ENCODE data around the gene TSHR.

Gene TSHR

DNA sequence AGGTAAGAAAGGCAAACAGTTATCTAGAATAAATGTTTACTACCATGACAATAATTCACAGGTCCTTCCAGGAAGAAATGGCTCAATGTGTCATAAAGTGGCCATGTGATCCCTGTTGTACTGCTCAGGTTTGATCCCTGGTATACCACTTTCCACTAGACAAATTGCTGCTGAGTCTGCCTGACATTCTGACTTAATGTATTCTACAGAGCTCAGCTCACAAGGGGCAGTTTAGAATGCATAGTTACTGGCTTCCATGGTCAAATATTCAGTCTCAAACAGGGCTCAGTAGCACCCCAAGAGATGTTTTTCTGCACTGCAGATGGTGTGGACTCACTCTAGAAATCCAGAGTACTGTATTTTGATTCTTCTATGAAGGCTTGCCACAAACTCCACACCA lies 21.8 kb downstream of the TSHR start:
- no peaks in the 10 kb centered on the region for H3K9me3 ChIP-seq
- no peak overlapping the region for H3K4me3 ChIP-seq
- TF ChIP-seq, protein P1, sequence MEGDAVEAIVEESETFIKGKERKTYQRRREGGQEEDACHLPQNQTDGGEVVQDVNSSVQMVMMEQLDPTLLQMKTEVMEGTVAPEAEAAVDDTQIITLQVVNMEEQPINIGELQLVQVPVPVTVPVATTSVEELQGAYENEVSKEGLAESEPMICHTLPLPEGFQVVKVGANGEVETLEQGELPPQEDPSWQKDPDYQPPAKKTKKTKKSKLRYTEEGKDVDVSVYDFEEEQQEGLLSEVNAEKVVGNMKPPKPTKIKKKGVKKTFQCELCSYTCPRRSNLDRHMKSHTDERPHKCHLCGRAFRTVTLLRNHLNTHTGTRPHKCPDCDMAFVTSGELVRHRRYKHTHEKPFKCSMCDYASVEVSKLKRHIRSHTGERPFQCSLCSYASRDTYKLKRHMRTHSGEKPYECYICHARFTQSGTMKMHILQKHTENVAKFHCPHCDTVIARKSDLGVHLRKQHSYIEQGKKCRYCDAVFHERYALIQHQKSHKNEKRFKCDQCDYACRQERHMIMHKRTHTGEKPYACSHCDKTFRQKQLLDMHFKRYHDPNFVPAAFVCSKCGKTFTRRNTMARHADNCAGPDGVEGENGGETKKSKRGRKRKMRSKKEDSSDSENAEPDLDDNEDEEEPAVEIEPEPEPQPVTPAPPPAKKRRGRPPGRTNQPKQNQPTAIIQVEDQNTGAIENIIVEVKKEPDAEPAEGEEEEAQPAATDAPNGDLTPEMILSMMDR (IDR thresholded peaks at IDR 0.05), result no peak

DNA sequence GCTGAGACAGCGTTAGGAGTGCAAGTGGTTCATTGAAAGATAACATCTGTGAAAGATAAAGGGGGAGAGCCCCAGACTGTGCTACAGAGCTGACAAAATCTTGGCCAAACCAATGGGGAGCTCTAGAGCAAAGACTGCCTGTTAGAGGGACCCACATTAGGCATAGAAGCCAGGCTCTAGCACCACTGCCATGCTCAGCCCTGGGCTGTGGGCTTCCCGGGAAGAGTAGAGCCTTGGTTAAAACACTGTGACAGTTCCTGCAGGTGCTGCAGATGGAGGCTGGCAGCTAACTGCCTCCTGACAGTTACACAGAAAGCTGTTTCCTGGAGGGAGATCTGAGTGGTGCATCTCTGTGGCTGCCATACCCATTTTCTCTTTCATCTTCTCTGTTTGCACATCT lies 23.0 kb downstream of the TSHR start:
- H3K4me3 ChIP-seq, result no peak overlapping the region
- no peaks in the 10 kb centered on the region for H3K36me3 ChIP-seq
- no peaks in the 10 kb centered on the region for H3K9me3 ChIP-seq
- TF ChIP-seq, protein P1 (IDR thresholded peaks at IDR 0.05), result no peak
- intact Hi-C loops (cut with DNase I; ENCODE audit: low total_unique reads), result no loop called here
- H3K27ac ChIP-seq, result no peak overlapping the region
- no peak for DNase-seq
- peaks cover 0 to 59% (median 19%) of the 10 kb centered on the region in 4 donors for H3K4me1 ChIP-seq
- H3K27me3 ChIP-seq, result no peaks in the 10 kb centered on the region

More for the DNA sequence above, 21.8 kb downstream of the TSHR start:
- intact Hi-C loops (cut with DNase I; ENCODE audit: low total_unique reads), result no loop called here
- H3K36me3 ChIP-seq, result no peaks in the 10 kb centered on the region
- no peaks in the 10 kb centered on the region for H3K27me3 ChIP-seq
- DNase-seq, result no peak
- no peak overlapping the region for H3K27ac ChIP-seq
- H3K4me1 ChIP-seq, result peaks cover 0 to 62% (median 20%) of the 10 kb centered on the region in 4 donors

DNA sequence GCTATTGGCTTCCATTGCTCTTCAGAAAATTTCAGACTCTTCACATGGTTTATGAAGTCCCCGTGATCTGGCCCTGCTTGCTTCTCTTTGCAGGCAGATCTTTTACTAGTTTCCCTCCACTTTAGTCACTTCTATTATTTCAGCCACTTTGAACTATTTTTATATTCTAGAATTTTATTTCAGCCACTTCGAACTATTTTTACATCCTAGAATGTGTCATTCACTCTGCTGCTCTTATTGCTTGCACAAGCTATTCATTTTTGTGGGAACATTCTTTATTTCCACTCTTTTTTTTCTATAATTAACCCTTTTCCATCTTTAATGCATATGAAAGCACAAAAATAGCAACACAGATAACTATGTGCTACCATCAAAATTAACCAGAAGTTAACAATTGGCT lies 24.5 kb downstream of the TSHR start:
- Histone ChIP-seq H3K27me3 (no peaks in the 10 kb centered on the region), H3K9me3 (no peaks in the 10 kb centered on the region), H3K4me1 (peaks cover 0 to 43% (median 9%) of the 10 kb centered on the region in 4 donors), H3K27ac (no peak overlapping the region), H3K36me3 (no peaks in the 10 kb centered on the region), H3K4me3 (no peak overlapping the region)
- TF ChIP-seq, protein P1 (IDR thresholded peaks at IDR 0.05), result no peak
- intact Hi-C loops (cut with DNase I; ENCODE audit: low total_unique reads), result no loop called here
- no peak for DNase-seq

DNA sequence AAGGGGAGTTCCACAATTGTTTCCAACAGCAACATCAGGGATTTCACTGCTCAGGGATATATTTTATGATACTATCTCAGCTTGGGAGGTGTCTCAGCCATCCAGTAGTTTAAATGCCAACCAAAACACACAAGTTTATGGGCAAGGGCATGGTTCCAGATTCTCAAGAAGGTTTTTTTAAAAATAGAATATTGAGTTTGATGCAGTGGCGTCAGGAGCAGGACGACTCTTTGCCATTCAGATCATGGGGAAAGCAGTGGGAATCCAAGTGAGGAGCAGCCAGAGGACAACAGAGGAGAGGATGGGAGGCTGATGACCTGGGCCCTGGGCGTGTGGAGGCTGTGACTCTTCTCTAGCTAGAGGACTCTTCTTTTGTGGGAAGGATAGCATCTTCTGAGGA lies 25.7 kb downstream of the TSHR start:
- Histone ChIP-seq H3K27ac (peak overlapping the region in 1 of 2 donors; percentile 52), H3K27me3 (no peaks in the 10 kb centered on the region), H3K4me3 (no peak overlapping the region), H3K9me3 (no peaks in the 10 kb centered on the region), H3K4me1 (peaks cover 0 to 32% (median 9%) of the 10 kb centered on the region in 4 donors), H3K36me3 (no peaks in the 10 kb centered on the region)
- TF ChIP-seq, protein P1 (IDR thresholded peaks at IDR 0.05), result no peak
- DNase-seq, result no peak
- intact Hi-C loops (cut with DNase I; ENCODE audit: low total_unique reads), result no loop called here

DNA sequence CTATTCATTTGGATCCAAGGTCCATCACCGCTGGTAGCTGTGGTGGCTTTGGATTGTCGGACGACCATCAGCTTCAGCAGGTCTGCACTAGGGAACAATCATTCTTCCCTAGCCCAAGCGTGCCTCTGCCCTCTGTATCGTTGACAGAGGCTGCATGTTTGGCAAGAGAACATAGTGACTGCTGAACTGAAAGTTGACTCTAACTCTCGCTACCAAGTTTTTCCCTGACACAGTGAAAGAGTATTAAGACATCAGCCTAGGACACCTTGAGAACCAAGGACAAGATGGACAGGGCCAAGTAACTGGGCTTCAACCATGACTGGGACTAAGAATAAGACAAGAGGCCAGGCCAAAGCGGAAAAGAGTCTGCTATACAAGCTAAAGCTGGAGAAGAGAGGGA lies 26.3 kb downstream of the TSHR start:
- H3K36me3 ChIP-seq, result no peaks in the 10 kb centered on the region
- DNase-seq, result no peak

More for the DNA sequence above, 26.3 kb downstream of the TSHR start:
- Histone ChIP-seq H3K4me1 (peaks cover 0 to 32% (median 9%) of the 10 kb centered on the region in 4 donors), H3K27ac (peak overlapping the region in 1 of 2 donors; percentile 52), H3K4me3 (no peak overlapping the region), H3K27me3 (no peaks in the 10 kb centered on the region), H3K9me3 (no peaks in the 10 kb centered on the region)
- TF ChIP-seq, protein P1 (IDR thresholded peaks at IDR 0.05), result no peak
- intact Hi-C loops (cut with DNase I; ENCODE audit: low total_unique reads), result no loop called here

Data from tibial artery (tissue), 4 donors.